OCI-LY1 (cell line): ENCODE results near the gene AANAT.

Experiments
- H2AFZ ChIP-seq: fragments of 200-600 bp; sonication (generic), shearing (Covaris generic); 2 replicates; pipeline ENCODE4 v1.6.0; 2014; ENCODE audit warnings: antibody characterized with exemption, mild to moderate bottlenecking, low read length
- H3F3A ChIP-seq: fragments of 200-600 bp; sonication (generic), shearing (Covaris generic); 2 replicates; pipeline ENCODE4 v1.6.0; 2014; ENCODE audit warnings: mild to moderate bottlenecking, antibody characterized with exemption, low read length, moderate library complexity; ENCODE audit not compliant: insufficient read depth
- H3K27ac ChIP-seq: fragments of 200-600 bp; sonication (generic); 2 replicates; pipeline ENCODE4 v1.5.1; 2014; ENCODE audit warnings: low read length, mixed run types, mild to moderate bottlenecking, low read depth; ENCODE audit not compliant: poor library complexity, severe bottlenecking
- H3K27me3 ChIP-seq: fragments of 200-600 bp; sonication (generic); 2 replicates; pipeline ENCODE4 v1.6.0; 2014; ENCODE audit warnings: antibody characterized with exemption, mild to moderate bottlenecking, low read length, moderate library complexity; ENCODE audit not compliant: insufficient read depth
- H3K36me3 ChIP-seq: fragments of 200-600 bp; sonication (generic); 2 replicates; pipeline ENCODE4 v1.6.1; 2014; ENCODE audit warnings: mild to moderate bottlenecking, antibody characterized with exemption, low read length, moderate library complexity, mixed read lengths; ENCODE audit not compliant: insufficient read depth
- H3K4me1 ChIP-seq: fragments of 200-600 bp; sonication (generic); 2 replicates; pipeline ENCODE4 v1.5.1; 2014; ENCODE audit warnings: mild to moderate bottlenecking, low read length, moderate library complexity; ENCODE audit not compliant: insufficient read depth, severe bottlenecking
- H3K4me2 ChIP-seq: fragments of 200-600 bp; sonication (generic), shearing (Covaris generic); 2 replicates; pipeline ENCODE4 v1.6.1; 2014; ENCODE audit warnings: low read length
- H3K4me3 ChIP-seq: fragments of 200-600 bp; sonication (generic); 2 replicates; pipeline ENCODE4 v1.5.1; 2014; ENCODE audit warnings: low read length, low read depth, mild to moderate bottlenecking, mixed read lengths; ENCODE audit not compliant: poor library complexity, severe bottlenecking
- H3K79me2 ChIP-seq: fragments of 200-600 bp; shearing (Covaris generic); 2 replicates; pipeline ENCODE4 v1.6.1; 2016; ENCODE audit warnings: mixed run types, low read length, mixed read lengths; ENCODE audit not compliant: insufficient read depth
- H3K9ac ChIP-seq: fragments of 200-600 bp; sonication (generic), shearing (Covaris generic); 2 replicates; pipeline ENCODE4 v1.6.1; 2014; ENCODE audit warnings: mild to moderate bottlenecking, low read length, mixed read lengths
- H3K9me2 ChIP-seq: fragments of 200-600 bp; sonication (generic), shearing (Covaris generic); 2 replicates; pipeline ENCODE4 v1.6.1; 2014; ENCODE audit warnings: low read depth, mild to moderate bottlenecking, low read length, mixed read lengths
- H3K9me3 ChIP-seq: fragments of 200-600 bp; shearing (Covaris generic); 2 replicates; pipeline ENCODE4 v1.6.1; 2014; ENCODE audit warnings: low read length, mixed read lengths
- H4K20me1 ChIP-seq: fragments of 200-600 bp; sonication (generic), shearing (Covaris generic); 2 replicates; pipeline ENCODE4 v1.6.0; 2016; ENCODE audit warnings: mild to moderate bottlenecking, low read length; ENCODE audit not compliant: insufficient read depth
- CTCF ChIP-seq: fragments of 200-600 bp; sonication (generic), shearing (Covaris generic); IDR thresholded peaks from 2 replicates; pipeline ENCODE4 v1.5.1; 2017; ENCODE audit warnings: mild to moderate bottlenecking, antibody characterized with exemption, low read length, moderate library complexity, mixed read lengths
- EZH2 ChIP-seq: fragments of 200-600 bp; sonication (generic), shearing (Covaris generic); IDR thresholded peaks from 2 replicates; pipeline ENCODE4 v1.8.0; 2017; ENCODE audit warnings: borderline replicate concordance, mixed run types, mild to moderate bottlenecking, antibody characterized with exemption, low read length, moderate library complexity, mixed read lengths

The AANAT gene

GRCh38 chr17:76447931-76448652 is 19.3 kb upstream of the AANAT start:
- no peaks in the 10 kb centered on the region for H4K20me1 ChIP-seq

GRCh38 chr17:76449126-76449525 is 18.3 kb upstream of the AANAT start:
- H3K4me1 ChIP-seq = peaks cover 48% of the 10 kb centered on the region
- no peak overlapping the region for H3K27ac ChIP-seq
- H3K4me3 ChIP-seq = no peak overlapping the region
- no peak overlapping the region for H3K9ac ChIP-seq
- H3K27me3 ChIP-seq = peaks cover 13% of the 10 kb centered on the region
- no peaks in the 10 kb centered on the region for H3F3A ChIP-seq
- H3K36me3 ChIP-seq = no peaks in the 10 kb centered on the region; the same call in 1 of the 2 replicates
- no peaks in the 10 kb centered on the region for H4K20me1 ChIP-seq
- no peaks in the 10 kb centered on the region for H3K79me2 ChIP-seq
- no peak overlapping the region for H3K4me2 ChIP-seq
- H3K9me3 ChIP-seq = no peaks in the 10 kb centered on the region
- H3K9me2 ChIP-seq = no peaks in the 10 kb centered on the region
- no peak overlapping the region for H2AFZ ChIP-seq
- TF ChIP-seq EZH2 = no peak
- no peak for TF ChIP-seq CTCF

More at GRCh38 chr17:76447931-76448652, 19.3 kb upstream of the AANAT start:
- Histone ChIP-seq H3K4me2 (no peak overlapping the region), H2AFZ (no peak overlapping the region), H3K4me3 (no peak overlapping the region), H3K36me3 (no peaks in the 10 kb centered on the region; the same call in 1 of the 2 replicates), H3K9me2 (no peaks in the 10 kb centered on the region), H3K27ac (no peak overlapping the region), H3K4me1 (peaks cover 48% of the 10 kb centered on the region), H3F3A (no peaks in the 10 kb centered on the region), H3K9ac (no peak overlapping the region), H3K79me2 (no peaks in the 10 kb centered on the region), H3K27me3 (peaks cover 13% of the 10 kb centered on the region), H3K9me3 (no peaks in the 10 kb centered on the region)
- TF ChIP-seq EZH2 = no peak

GRCh38 chr17:76451506-76451905 is 15.9 kb upstream of the AANAT start:
- peak overlapping the region; percentile 94 for H3K9ac ChIP-seq
- peaks cover 12% of the 10 kb centered on the region for H3K27me3 ChIP-seq
- H2AFZ ChIP-seq = no peak overlapping the region
- H3K27ac ChIP-seq = no peak overlapping the region
- no peaks in the 10 kb centered on the region for H3K9me2 ChIP-seq
- H3K4me2 ChIP-seq = peak overlapping the region; percentile 95
- H3K4me3 ChIP-seq = peak overlapping the region; percentile 96
- H3K4me1 ChIP-seq = peaks cover 28% of the 10 kb centered on the region
- no peaks in the 10 kb centered on the region for H3K9me3 ChIP-seq
- no peaks in the 10 kb centered on the region for H3K79me2 ChIP-seq
- no peak for TF ChIP-seq CTCF
- no peak for TF ChIP-seq EZH2
- no peaks in the 10 kb centered on the region; the same call in 1 of the 2 replicates for H3K36me3 ChIP-seq
- H4K20me1 ChIP-seq = no peaks in the 10 kb centered on the region
- H3F3A ChIP-seq = no peaks in the 10 kb centered on the region
